HPDE6-E6E7 (cell line): ENCODE results near the gene VPS8.

Experiments
- DNase-seq: peaks from one replicate; pipeline ENCODE4 v3.0.0; 2011; ENCODE audit warnings: missing footprints; ENCODE audit errors: extremely low spot score

The VPS8 gene

DNA sequence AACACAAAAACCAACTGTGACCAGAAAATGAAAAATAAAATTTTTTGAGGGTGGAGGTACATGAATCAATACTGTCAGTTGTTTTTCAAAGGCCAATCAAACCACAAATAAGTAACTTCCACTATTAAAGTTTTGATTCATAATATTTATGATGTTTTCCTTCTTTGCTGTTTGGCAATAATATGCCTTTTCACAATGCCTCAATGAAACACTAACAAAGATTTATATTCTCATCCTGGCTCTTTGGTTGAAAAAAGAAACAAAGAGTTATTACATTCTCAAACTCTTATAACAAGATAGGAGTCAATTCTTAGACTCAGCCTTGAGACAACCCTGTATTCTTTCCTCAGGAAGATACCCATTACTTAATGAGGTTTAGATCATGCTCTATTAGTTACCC lies 277.8 kb downstream of the VPS8 start:
- no peak for DNase-seq

DNA sequence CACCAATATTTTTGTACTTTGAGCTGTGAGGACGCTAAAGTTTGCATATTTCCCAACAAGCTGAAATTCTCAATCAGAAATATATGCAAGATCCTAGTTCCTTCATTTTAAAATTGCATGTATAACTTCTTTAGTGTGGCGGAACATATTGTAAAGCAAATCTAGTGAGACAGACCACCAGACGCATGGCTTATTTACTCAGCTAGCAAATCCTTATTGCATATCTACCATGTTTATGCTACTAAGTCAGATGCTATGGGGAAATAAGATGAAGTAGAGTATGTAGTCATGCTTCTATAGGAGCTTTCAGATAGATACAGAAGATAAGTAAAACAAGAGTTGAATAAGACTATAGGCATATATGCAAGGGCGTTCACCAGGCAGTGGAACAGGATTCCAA lies 278.8 kb downstream of the VPS8 start:
- no peak for DNase-seq

DNA sequence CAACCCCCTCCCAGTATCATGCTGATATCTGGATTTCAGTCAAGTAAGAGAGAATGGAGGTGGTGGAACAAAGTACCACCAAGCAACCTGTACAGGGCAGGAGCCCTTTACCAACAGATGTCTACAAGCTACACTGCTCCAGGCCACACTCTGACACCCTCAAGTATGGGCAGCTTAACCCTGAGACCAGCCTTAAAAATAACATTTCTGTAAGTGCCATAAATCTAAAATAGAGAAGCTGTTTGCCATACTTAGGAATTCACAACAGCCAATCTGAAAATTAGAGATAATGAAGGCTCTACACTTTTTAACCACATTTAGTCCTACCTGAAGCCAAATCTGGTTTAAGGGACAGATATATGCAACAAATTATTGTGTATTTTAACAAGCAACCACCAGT lies 281.1 kb downstream of the VPS8 start:
- no peak for DNase-seq

DNA sequence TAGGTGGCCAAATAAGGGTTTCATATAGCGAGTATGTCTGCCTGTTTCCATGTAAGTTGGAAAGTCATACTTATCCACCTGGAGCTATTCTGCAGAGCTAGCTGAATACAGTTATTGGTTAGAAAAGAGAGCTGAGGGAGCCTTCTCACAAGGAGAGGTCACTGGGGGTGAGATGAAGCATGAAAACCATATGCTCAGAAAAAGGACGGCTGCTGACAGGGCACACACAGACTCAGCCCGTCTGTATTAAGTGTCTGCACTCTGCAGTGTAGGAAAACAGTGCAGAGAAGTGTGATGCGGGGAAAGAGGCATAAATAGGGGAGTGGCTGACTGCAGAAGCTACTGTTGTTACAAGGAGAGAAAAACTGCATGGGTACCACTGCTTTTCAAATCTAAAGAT lies 282.7 kb downstream of the VPS8 start:
- no peak for DNase-seq
